Activated CD4-positive, alpha-beta memory T cell treated with anti-CD3 and anti-CD28 coated beads for 36 hours (primary cell): Measurements from ENCODE around the gene MON2. TPM values are rescaled to one million over a fixed set of nuclear protein-coding genes. Genes with fewer than 3 reads are reported as not detected.
"Not testable (repeated sequence)": the region's sequence is repeated elsewhere in the genome, so short reads cannot be mapped to it uniquely, and the experiment has no call there.

Source experiments
- CTCF ChIA-PET: fragments of 350-600 bp; sonication (Branson Sonifier 250); formaldehyde crosslinking; loops from one replicate; lab custom pipeline; 2021; ENCODE audit warnings: antibody characterized with exemption, inconsistent platforms; lab: Charles Lee
- POLR2A ChIA-PET: fragments of 350-600 bp; sonication (Branson Sonifier 250); formaldehyde crosslinking; loops from one replicate; lab custom pipeline; 2021; ENCODE audit warnings: antibody characterized with exemption; lab: Charles Lee
- DNase-seq: peaks from one replicate; pipeline ENCODE4 v3.0.0-alpha.2; 2020
- H3K27ac Mint-ChIP-seq: one replicate; pipeline ENCODE4 v1.8.0; 2021; ENCODE audit warnings: mixed read lengths
- H3K27me3 Mint-ChIP-seq: one replicate; pipeline ENCODE4 v1.8.0; 2021; ENCODE audit warnings: mixed read lengths
- H3K36me3 Mint-ChIP-seq: one replicate; pipeline ENCODE4 v1.8.0; 2021; ENCODE audit warnings: mixed read lengths
- H3K4me1 Mint-ChIP-seq: one replicate; pipeline ENCODE4 v1.8.0; 2021; ENCODE audit warnings: low read depth, mixed read lengths
- H3K4me3 Mint-ChIP-seq: one replicate; pipeline ENCODE4 v1.8.0; 2021; ENCODE audit warnings: mild to moderate bottlenecking, mixed read lengths
- H3K9me3 Mint-ChIP-seq: one replicate; pipeline ENCODE4 v1.8.0; 2021; ENCODE audit warnings: mixed read lengths
- intact Hi-C: fragments of 100-400 bp; cut with micrococcal nuclease; formaldehyde crosslinking; loops from one replicate; pipeline ENCODE4 v1.15.1; 2023
- total RNA-seq, 2 experiments: library from RNA; stranded (reverse); gene quantifications; one replicate each; pipeline ENCODE4 v1.2.3, GENCODE V29; 2021

MON2 gene
- total RNA-seq, 2 experiments from 2014 or later = 29.2 to 35.1 TPM

- Mint-ChIP-seq H3K4me3 (no peak overlapping the region), H3K27ac (no peak overlapping the region), H3K36me3 (peaks cover 6% of the 10 kb centered on the region), H3K4me1 (peaks cover 22% of the 10 kb centered on the region), H3K9me3 (no peaks in the 10 kb centered on the region), H3K27me3 (no peaks in the 10 kb centered on the region)
- POLR2A ChIA-PET = interaction anchor here (1.0 kb wide), 1 partner anchor 17 kb away, joined by 4 read pairs; the partner anchor contains the start of gene MON2
- CTCF ChIA-PET = no interaction called here
- intact Hi-C loops = no loop called here
- DNase-seq = no peak
Observed at GRCh38 chr12:62484233-62484632, 17.6 kb downstream of the MON2 start.

GRCh38 chr12:62505786-62506185 lies 39.2 kb downstream of the MON2 start:
- no peak overlapping the region for H3K27ac Mint-ChIP-seq
- no peak overlapping the region for H3K4me3 Mint-ChIP-seq
- H3K36me3 Mint-ChIP-seq = peaks cover 47% of the 10 kb centered on the region
- ChIA-PET POLR2A (no interaction called here), CTCF (interaction anchor here (0.7 kb wide), 1 partner anchor 191 kb away, joined by 3 read pairs; no protein-coding TSS in a partner anchor)
- no peaks in the 10 kb centered on the region for H3K27me3 Mint-ChIP-seq
- H3K9me3 Mint-ChIP-seq = no peaks in the 10 kb centered on the region
- intact Hi-C loops = no loop called here
- no peaks in the 10 kb centered on the region for H3K4me1 Mint-ChIP-seq
- no peak for DNase-seq

- POLR2A ChIA-PET = no interaction called here
- H3K27ac Mint-ChIP-seq = no peak overlapping the region
- no peaks in the 10 kb centered on the region for H3K27me3 Mint-ChIP-seq
- H3K9me3 Mint-ChIP-seq = peaks cover 16% of the 10 kb centered on the region
- intact Hi-C loops = no loop called here
- no peak for DNase-seq
- peaks cover 3% of the 10 kb centered on the region for H3K4me1 Mint-ChIP-seq
- H3K36me3 Mint-ChIP-seq = peaks cover 55% of the 10 kb centered on the region
- no peak overlapping the region for H3K4me3 Mint-ChIP-seq
- CTCF ChIA-PET = no interaction called here
Observed at GRCh38 chr12:62512901-62513300, 46.3 kb downstream of the MON2 start.

GRCh38 chr12:62514080-62514479 lies 47.5 kb downstream of the MON2 start:
- CTCF ChIA-PET, intact Hi-C loops: not testable (repeated sequence)

GRCh38 chr12:62516927-62517326 lies 50.3 kb downstream of the MON2 start:
- ChIA-PET CTCF (interaction anchor here (2.0 kb wide), 1 partner anchor 79 kb away, joined by 6 read pairs; no protein-coding TSS in a partner anchor), POLR2A (no interaction called here)
- no peaks in the 10 kb centered on the region for H3K27me3 Mint-ChIP-seq
- no peak overlapping the region for H3K27ac Mint-ChIP-seq
- H3K9me3 Mint-ChIP-seq = peaks cover 8% of the 10 kb centered on the region
- intact Hi-C loops = no loop called here
- peaks cover 3% of the 10 kb centered on the region for H3K4me1 Mint-ChIP-seq
- peaks cover 29% of the 10 kb centered on the region for H3K36me3 Mint-ChIP-seq
- H3K4me3 Mint-ChIP-seq = no peak overlapping the region
- no peak for DNase-seq

More at GRCh38 chr12:62514080-62514479, 47.5 kb downstream of the MON2 start:
- peaks cover 16% of the 10 kb centered on the region for H3K9me3 Mint-ChIP-seq
- DNase-seq, POLR2A ChIA-PET, H3K27me3 Mint-ChIP-seq, H3K4me3 Mint-ChIP-seq, H3K27ac Mint-ChIP-seq, H3K4me1 Mint-ChIP-seq: not testable (repeated sequence)
- H3K36me3 Mint-ChIP-seq = peaks cover 50% of the 10 kb centered on the region

- Mint-ChIP-seq H3K4me3 (no peak overlapping the region), H3K36me3 (peaks cover 21% of the 10 kb centered on the region), H3K27ac (no peak overlapping the region), H3K4me1 (peaks cover 12% of the 10 kb centered on the region), H3K27me3 (no peaks in the 10 kb centered on the region), H3K9me3 (peaks cover 6% of the 10 kb centered on the region)
- DNase-seq = no peak
- ChIA-PET CTCF (interaction anchor here (2.0 kb wide), 1 partner anchor 80 kb away, joined by 6 read pairs; no protein-coding TSS in a partner anchor), POLR2A (no interaction called here)
- intact Hi-C loops = no loop called here
Observed at GRCh38 chr12:62517887-62518286, 51.3 kb downstream of the MON2 start.

GRCh38 chr12:62519043-62519442 lies 52.4 kb downstream of the MON2 start:
- DNase-seq = no peak
- H3K27me3 Mint-ChIP-seq = no peaks in the 10 kb centered on the region

GRCh38 chr12:62520361-62520760 lies 53.7 kb downstream of the MON2 start:
- Mint-ChIP-seq H3K4me3 (no peak overlapping the region), H3K9me3 (no peaks in the 10 kb centered on the region), H3K4me1 (peaks cover 29% of the 10 kb centered on the region), H3K36me3 (peaks cover 13% of the 10 kb centered on the region), H3K27ac (no peak overlapping the region), H3K27me3 (no peaks in the 10 kb centered on the region)
- intact Hi-C loops = loop anchor here (5.0 kb wide), 1 partner anchor 53 kb away; the partner anchor contains the start of gene MON2
- ChIA-PET CTCF (no interaction called here), POLR2A (no interaction called here)
- DNase-seq = no peak

More at GRCh38 chr12:62519043-62519442, 52.4 kb downstream of the MON2 start:
- no peak overlapping the region for H3K27ac Mint-ChIP-seq
- peaks cover 20% of the 10 kb centered on the region for H3K4me1 Mint-ChIP-seq
- H3K36me3 Mint-ChIP-seq = peaks cover 16% of the 10 kb centered on the region
- CTCF ChIA-PET = interaction anchor here (1.4 to 2.0 kb wide), 2 partner anchors 81 to 275 kb away, joined by 3 to 6 read pairs; no protein-coding TSS in a partner anchor
- POLR2A ChIA-PET = interaction anchor here (0.6 kb wide), 1 partner anchor 275 kb away, joined by 3 read pairs; no protein-coding TSS in a partner anchor
- no peak overlapping the region for H3K4me3 Mint-ChIP-seq
- intact Hi-C loops = no loop called here
- peaks cover 3% of the 10 kb centered on the region for H3K9me3 Mint-ChIP-seq

GRCh38 chr12:62522984-62523383 lies 56.4 kb downstream of the MON2 start:
- DNase-seq = no peak
- Mint-ChIP-seq H3K9me3 (no peaks in the 10 kb centered on the region), H3K36me3 (peaks cover 9% of the 10 kb centered on the region), H3K27me3 (no peaks in the 10 kb centered on the region), H3K4me1 (peaks cover 31% of the 10 kb centered on the region), H3K27ac (no peak overlapping the region), H3K4me3 (no peak overlapping the region)
- CTCF ChIA-PET = interaction anchor here (1.1 to 1.5 kb wide), 5 partner anchors 56 to 273 kb away, joined by 3 to 10 read pairs (median 4); no protein-coding TSS in a partner anchor
- POLR2A ChIA-PET = interaction anchor here (0.5 kb wide), 1 partner anchor 135 kb away, joined by 4 read pairs; no protein-coding TSS in a partner anchor
- intact Hi-C loops = loop anchor here (1.0 to 5.0 kb wide), 3 partner anchors 56 to 272 kb away; partner anchors contain the start of genes MON2 and USP15

GRCh38 chr12:62523619-62524018 lies 57.0 kb downstream of the MON2 start:
- H3K27me3 Mint-ChIP-seq = no peaks in the 10 kb centered on the region
- H3K4me1 Mint-ChIP-seq = peaks cover 31% of the 10 kb centered on the region
- intact Hi-C loops = loop anchor here (1.0 to 5.0 kb wide), 4 partner anchors 56 to 271 kb away; partner anchors contain the start of genes MON2 and USP15
- H3K4me3 Mint-ChIP-seq = no peak overlapping the region
- no peak overlapping the region for H3K27ac Mint-ChIP-seq
- DNase-seq = no peak
- ChIA-PET CTCF (interaction anchor here (1.1 to 1.5 kb wide), 5 partner anchors 56 to 273 kb away, joined by 3 to 10 read pairs (median 4); no protein-coding TSS in a partner anchor), POLR2A (no interaction called here)
- peaks cover 7% of the 10 kb centered on the region for H3K36me3 Mint-ChIP-seq
- no peaks in the 10 kb centered on the region for H3K9me3 Mint-ChIP-seq

- ChIA-PET CTCF (interaction anchor here (0.7 to 2.6 kb wide), 2 partner anchors 269 to 271 kb away, joined by 4 to 7 read pairs; no protein-coding TSS in a partner anchor), POLR2A (no interaction called here)
- intact Hi-C loops = loop anchor here (2.0 kb wide), 1 partner anchor 80 kb away; no protein-coding TSS in a partner anchor
- Mint-ChIP-seq H3K4me3 (no peak overlapping the region), H3K27me3 (no peaks in the 10 kb centered on the region), H3K4me1 (peaks cover 31% of the 10 kb centered on the region), H3K36me3 (peaks cover 6% of the 10 kb centered on the region), H3K9me3 (no peaks in the 10 kb centered on the region), H3K27ac (peak overlapping the region; percentile 38)
- DNase-seq = no peak
Observed at GRCh38 chr12:62525271-62525670, 58.6 kb downstream of the MON2 start.

- no peak for DNase-seq
- H3K4me3 Mint-ChIP-seq = no peak overlapping the region
- H3K4me1 Mint-ChIP-seq = peaks cover 6% of the 10 kb centered on the region
- ChIA-PET POLR2A (no interaction called here), CTCF (interaction anchor here (1.0 kb wide), 1 partner anchor 263 kb away, joined by 4 read pairs; no protein-coding TSS in a partner anchor)
- peaks cover 23% of the 10 kb centered on the region for H3K36me3 Mint-ChIP-seq
- H3K27me3 Mint-ChIP-seq = no peaks in the 10 kb centered on the region
- no peaks in the 10 kb centered on the region for H3K9me3 Mint-ChIP-seq
- H3K27ac Mint-ChIP-seq = no peak overlapping the region
- intact Hi-C loops = no loop called here
Observed at GRCh38 chr12:62530596-62530995, 64.0 kb downstream of the MON2 start.
